B cell (primary cell): ENCODE measurements around the gene FARP2. TPM values are rescaled to one million over a fixed set of nuclear protein-coding genes. Genes with fewer than 3 reads are reported as not detected.

Experiments used
- ATAC-seq: fragments of 200-7000 bp; cut with Tn5 transposase; one replicate; pipeline ENCODE4 v1.10.0; 2021; ENCODE audit warnings: low read depth, mild to moderate bottlenecking, moderate number of reproducible peaks, moderate library complexity
- CTCF ChIA-PET: fragments of 350-600 bp; sonication (Branson Sonifier 250); formaldehyde crosslinking; loops from one replicate; lab custom pipeline; 2021; ENCODE audit warnings: antibody characterized with exemption, inconsistent platforms; lab: Charles Lee
- POLR2A ChIA-PET: fragments of 350-600 bp; sonication (Branson Sonifier 250); formaldehyde crosslinking; loops from one replicate; lab custom pipeline; 2021; ENCODE audit warnings: antibody characterized with exemption; lab: Charles Lee
- DNase-seq: peaks from one replicate; pipeline ENCODE4 v3.0.0; 2013
- H2AFZ ChIP-seq: 2 replicates; pipeline ENCODE4 v1.6.1; 2012; ENCODE audit warnings: mild to moderate bottlenecking, low read depth, low read length; ENCODE audit not compliant: insufficient read depth, poor library complexity, severe bottlenecking
- H3K27ac ChIP-seq, 2 donors: 1 replicate in 1 of 2; 2 replicates in 1 of 2; pipeline ENCODE4 v1.5.1; 2012 to 2013; ENCODE audit warnings: low read length in 2 of 2, mild to moderate bottlenecking in 2 of 2, moderate library complexity in 1 of 2
- H3K27me3 ChIP-seq, 4 experiments: fragments of 200-600 bp in 1 of 4; sonication (generic) in 1 of 4; replicated peaks in 1 of 4; 1 replicate in 2 of 4; 2 replicates in 2 of 4; pipeline versions ENCODE4 v1.6.1 to v1.7.0; 2013 to 2016; ENCODE audit warnings: low read length in 3 of 4, mild to moderate bottlenecking in 2 of 4, mixed read lengths in 1 of 4, moderate library complexity in 1 of 4; ENCODE audit not compliant: insufficient read depth in 4 of 4, control insufficient read depth in 3 of 4; ENCODE audit errors: control extremely low read depth in 1 of 4
- H3K36me3 ChIP-seq, 2 experiments: replicated peaks in 1 of 2; 1 replicate in 1 of 2; 2 replicates in 1 of 2; pipeline versions ENCODE4 v1.6.1 to v1.7.1; 2013; ENCODE audit warnings: low read length in 1 of 2; ENCODE audit not compliant: insufficient read depth in 2 of 2, control insufficient read depth in 1 of 2; ENCODE audit errors: control extremely low read depth in 1 of 2, extremely low read depth in 1 of 2
- H3K4me1 ChIP-seq, 2 donors: fragments of 200-600 bp in 1 of 2; sonication (generic) in 1 of 2; 1 replicate in 1 of 2; 2 replicates in 1 of 2; pipeline versions ENCODE4 v1.5.1 to v1.6.1; 2013 to 2017; ENCODE audit warnings: low read length in 2 of 2; ENCODE audit not compliant: control insufficient read depth in 2 of 2, insufficient read depth in 2 of 2
- H3K4me2 ChIP-seq: replicated peaks from 2 replicates; pipeline ENCODE3; 2012; ENCODE audit warnings: mild to moderate bottlenecking, low read depth, low read length; ENCODE audit not compliant: poor library complexity, severe bottlenecking
- H3K4me3 ChIP-seq, 5 experiments: fragments of 200-600 bp in 1 of 5; sonication (generic) in 1 of 5; 1 replicate in 3 of 5; 2 replicates in 2 of 5; pipeline versions ENCODE4 v1.5.1 to v1.7.0; 2011 to 2016; ENCODE audit warnings: low read length in 4 of 5, mild to moderate bottlenecking in 4 of 5, low read depth in 2 of 5, control low read depth in 1 of 5, moderate library complexity in 1 of 5; ENCODE audit not compliant: insufficient read depth in 1 of 5; ENCODE audit errors: control extremely low read depth in 1 of 5, extremely low read depth in 1 of 5
- H3K79me2 ChIP-seq: fragments of 200-600 bp; sonication (generic); one replicate; pipeline ENCODE4 v1.6.0; 2016; ENCODE audit warnings: low read length; ENCODE audit not compliant: control insufficient read depth, insufficient read depth
- H3K9ac ChIP-seq: fragments of 200-600 bp; sonication (generic); 2 replicates; pipeline ENCODE4 v1.6.1; 2017; ENCODE audit warnings: mild to moderate bottlenecking, low read length, moderate library complexity
- H3K9me3 ChIP-seq, 3 donors: one replicate each; pipeline versions ENCODE4 v1.6.1 to v1.7.1; 2013; ENCODE audit warnings: low read length in 2 of 3; ENCODE audit not compliant: control insufficient read depth in 2 of 3, insufficient read depth in 1 of 3; ENCODE audit errors: control extremely low read depth in 1 of 3
- H4K20me1 ChIP-seq: 2 replicates; pipeline ENCODE4 v1.6.0; 2012; ENCODE audit warnings: mild to moderate bottlenecking, low read length; ENCODE audit not compliant: insufficient read depth, control insufficient read depth, poor library complexity, severe bottlenecking
- H3K27ac Mint-ChIP-seq: one replicate; pipeline ENCODE4 v1.8.0; 2021; ENCODE audit warnings: mixed read lengths
- H3K27me3 Mint-ChIP-seq: one replicate; pipeline ENCODE4 v1.8.0; 2021; ENCODE audit warnings: mixed read lengths
- H3K4me1 Mint-ChIP-seq: one replicate; pipeline ENCODE4 v1.8.0; 2021; ENCODE audit warnings: mixed read lengths
- H3K4me3 Mint-ChIP-seq: one replicate; pipeline ENCODE4 v1.8.0; 2021; ENCODE audit warnings: mixed read lengths
- H3K9me3 Mint-ChIP-seq: one replicate; pipeline ENCODE4 v1.8.0; 2022; ENCODE audit warnings: mixed read lengths; ENCODE audit not compliant: insufficient read depth
- CTCF ChIP-seq: fragments of 200-600 bp; IDR thresholded peaks from one replicate; pipeline ENCODE4 v1.8.0; 2022; ENCODE audit warnings: antibody characterized with exemption, mild to moderate bottlenecking
- EZH2 ChIP-seq: IDR thresholded peaks from 2 replicates; pipeline ENCODE4 v1.6.1; 2012; ENCODE audit warnings: borderline replicate concordance, low read depth, mild to moderate bottlenecking, moderate library complexity, low read length; ENCODE audit not compliant: insufficient read depth, poor library complexity, severe bottlenecking
- WGBS: methylation state at CpG from one replicate; pipeline ENCODE4 v1.1.5; 2013; ENCODE audit warnings: missing lambda C conversion rate; ENCODE audit not compliant: insufficient coverage; 5-methylcytosine and 5-hydroxymethylcytosine counted together
- intact Hi-C: fragments of 100-400 bp; cut with micrococcal nuclease; formaldehyde crosslinking; loops from one replicate; pipeline ENCODE4 v1.10.0; 2022
- polyA plus RNA-seq: library from polyadenylated mRNA; depleted of rRNA; stranded (reverse); fragments of >200 nt; gene quantifications from 2 replicates; pipeline ENCODE4 v1.2.3, GENCODE V29; 2012
- total RNA-seq, 2 donors: library from RNA; stranded (reverse); fragments of 120-200 nt in 1 of 2; gene quantifications; 1 replicate in 1 of 2; 2 replicates in 1 of 2; pipeline versions ENCODE4 v1.2.3 to v1.2.4, GENCODE V29; 2013 to 2022

Gene FARP2
- total and polyA plus RNA-seq, 2 donors (not counting 1 experiment from before 2014, with no cell fraction given): 37.1 to 114 TPM

GRCh38 chr2:241308832-241309500 lies 47.1 kb upstream of the FARP2 start:
- Mint-ChIP-seq H3K4me3 (no peak overlapping the region), H3K27me3 (no peaks in the 10 kb centered on the region), H3K27ac (peak overlapping the region; percentile 86), H3K9me3 (no peaks in the 10 kb centered on the region), H3K4me1 (peaks cover 73% of the 10 kb centered on the region)
- H3K9me3 ChIP-seq: no peaks in the 10 kb centered on the region
- H3K79me2 ChIP-seq: peaks cover 88% of the 10 kb centered on the region
- H3K4me2 ChIP-seq: peak overlapping the region; percentile 60
- POLR2A ChIA-PET: no interaction called here
- DNase-seq (no peak), ATAC-seq (no peak)
- no peaks in the 10 kb centered on the region for H3K27me3 ChIP-seq
- peaks cover 43 to 44% of the 10 kb centered on the region in 2 donors for H3K4me1 ChIP-seq
- CTCF ChIA-PET: no interaction called here
- no peak overlapping the region for H3K9ac ChIP-seq
- TF ChIP-seq EZH2 (no peak), CTCF (no peak)
- peaks cover 63% of the 10 kb centered on the region for H4K20me1 ChIP-seq
- H3K36me3 ChIP-seq: no peaks in the 10 kb centered on the region
- WGBS: 97% methylated on average over 13 of the region's 18 CpGs
- H2AFZ ChIP-seq: no peak overlapping the region
- H3K27ac ChIP-seq: peak overlapping the region; percentile 26 to 79
- intact Hi-C loops: no loop called here
- no peak overlapping the region for H3K4me3 ChIP-seq

GRCh38 chr2:241309684-241310117 lies 46.4 kb upstream of the FARP2 start:
- Histone ChIP-seq H3K36me3 (no peaks in the 10 kb centered on the region), H3K27me3 (no peaks in the 10 kb centered on the region), H3K9ac (no peak overlapping the region), H3K4me2 (peak overlapping the region; percentile 60), H2AFZ (no peak overlapping the region), H3K79me2 (peaks cover 88% of the 10 kb centered on the region), H3K4me1 (peaks cover 50% of the 10 kb centered on the region in 2 donors), H4K20me1 (peaks cover 56% of the 10 kb centered on the region), H3K4me3 (no peak overlapping the region), H3K9me3 (no peaks in the 10 kb centered on the region), H3K27ac (peak overlapping the region; percentile 26 to 79)
- peak; percentile 77 for ATAC-seq
- 0% methylated on average over 1 of the region's 2 CpGs for WGBS
- H3K4me3 Mint-ChIP-seq: peak overlapping the region; percentile 77
- ChIA-PET POLR2A (no interaction called here), CTCF (no interaction called here)
- intact Hi-C loops: no loop called here
- H3K4me1 Mint-ChIP-seq: peaks cover 74% of the 10 kb centered on the region
- H3K27me3 Mint-ChIP-seq: no peaks in the 10 kb centered on the region
- DNase-seq: peak; percentile 78
- TF ChIP-seq EZH2 (no peak), CTCF (no peak)
- no peaks in the 10 kb centered on the region for H3K9me3 Mint-ChIP-seq
- peak overlapping the region; percentile 86 for H3K27ac Mint-ChIP-seq
